Activated CD8-positive, alpha-beta memory T cell treated with anti-CD3 and anti-CD28 coated beads for 48 hours (primary cell): Measurements from ENCODE around the gene FBXL17.
"Not testable (repeated sequence)": the region's sequence is repeated elsewhere in the genome, so short reads cannot be mapped to it uniquely, and the experiment has no call there.

Experiments used
- DNase-seq, 3 experiments: peaks; one replicate each; pipeline ENCODE4 v3.0.0-alpha.2; 2020; ENCODE audit warnings: low read depth in 2 of 3, low spot score in 2 of 3

Gene FBXL17

DNA sequence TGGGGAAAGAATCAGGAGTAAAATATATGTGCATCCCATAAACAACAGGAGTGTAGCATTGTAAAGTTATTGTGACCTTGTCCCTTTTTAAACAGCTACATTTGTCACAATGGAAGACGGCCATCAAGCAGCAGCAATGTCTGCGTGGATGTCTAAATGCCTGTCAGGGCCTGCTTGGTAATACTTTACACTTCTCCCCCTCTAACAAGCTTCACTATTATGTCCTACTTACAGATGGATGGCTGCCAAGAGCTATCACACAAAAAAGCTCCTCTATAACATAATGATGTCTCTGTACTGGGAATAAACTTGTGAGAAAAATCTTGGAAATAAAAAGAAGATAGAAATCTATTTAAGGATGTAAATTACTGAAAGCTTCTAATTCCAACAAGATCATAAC, 213.0 kb downstream of the FBXL17 start:
- DNase-seq, result no peak

DNA sequence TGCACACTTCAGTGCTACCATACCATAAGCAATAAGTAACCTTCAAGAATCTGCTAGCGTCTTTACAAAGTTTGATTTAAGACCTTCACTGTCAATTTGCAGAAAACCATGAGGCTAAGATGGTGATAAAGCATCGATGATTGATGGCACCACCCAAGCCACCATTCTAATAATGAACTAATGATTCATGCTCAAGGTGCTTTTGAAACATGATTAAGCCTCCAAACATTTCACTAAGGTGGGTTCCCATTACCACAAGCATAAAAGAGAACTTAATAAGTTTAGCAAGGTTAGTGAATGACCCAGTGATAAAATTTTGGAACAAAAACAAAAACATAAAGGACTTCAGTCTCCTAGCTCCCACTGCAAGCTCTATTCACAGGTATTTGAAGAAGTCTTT, 214.7 kb downstream of the FBXL17 start:
- DNase-seq, result no peak

DNA sequence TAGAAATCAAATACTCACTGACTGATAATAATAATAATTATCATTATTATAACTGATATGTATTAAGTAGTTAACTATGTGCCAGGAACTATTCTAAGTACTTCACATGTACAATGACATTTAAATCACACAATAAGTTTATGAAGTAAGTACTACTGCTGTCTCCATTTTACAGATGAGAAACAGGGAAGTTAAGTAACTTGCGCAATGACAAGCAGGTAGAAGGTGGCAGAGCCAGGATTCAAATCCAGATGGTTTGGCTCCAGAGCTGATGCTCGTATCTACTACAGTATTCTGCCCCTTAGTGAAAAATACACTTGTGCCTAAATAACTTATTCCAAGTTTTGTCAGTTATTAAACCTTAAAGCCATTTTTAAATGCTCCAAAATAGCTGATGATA, 217.3 kb downstream of the FBXL17 start:
- DNase-seq, result no peak

DNA sequence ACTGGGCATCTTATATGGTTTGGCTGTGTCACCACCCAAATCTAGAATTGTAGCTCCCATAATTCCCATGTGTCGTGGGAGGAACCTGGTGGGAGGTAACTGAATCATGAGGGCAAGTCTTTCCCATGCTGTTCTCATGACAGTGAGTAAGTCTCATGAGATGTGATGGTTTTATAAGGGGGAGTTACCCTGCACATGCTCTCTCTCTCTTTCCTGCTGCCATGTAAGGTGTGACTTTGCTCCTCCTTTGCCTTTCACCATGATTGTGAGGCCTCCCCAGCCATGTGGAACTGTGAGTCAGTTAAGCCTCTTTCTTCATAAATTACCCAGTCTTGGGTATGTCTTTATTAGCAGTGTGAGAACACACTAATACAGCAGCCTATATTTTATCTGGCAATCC, 229.0 kb downstream of the FBXL17 start:
- not testable (repeated sequence) for DNase-seq

DNA sequence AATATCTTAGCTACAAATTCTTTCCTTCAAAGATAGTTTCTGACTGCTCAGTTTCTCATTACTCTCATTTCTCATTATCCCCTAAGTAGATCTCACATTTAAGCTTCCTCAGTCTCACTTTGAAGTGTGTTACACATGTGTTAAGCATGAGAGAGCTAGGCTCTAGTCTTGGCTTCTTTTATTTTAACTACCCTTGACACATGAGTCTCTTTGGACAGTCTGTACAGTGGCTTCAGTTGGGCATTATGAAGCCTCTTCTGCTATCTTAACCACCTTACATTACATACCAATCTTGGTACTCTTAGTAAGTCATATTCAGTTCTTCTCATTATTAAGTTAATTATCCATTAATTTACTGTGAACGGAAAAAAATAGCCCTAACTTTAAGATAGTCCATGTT, 232.5 kb downstream of the FBXL17 start:
- no peak for DNase-seq

DNA sequence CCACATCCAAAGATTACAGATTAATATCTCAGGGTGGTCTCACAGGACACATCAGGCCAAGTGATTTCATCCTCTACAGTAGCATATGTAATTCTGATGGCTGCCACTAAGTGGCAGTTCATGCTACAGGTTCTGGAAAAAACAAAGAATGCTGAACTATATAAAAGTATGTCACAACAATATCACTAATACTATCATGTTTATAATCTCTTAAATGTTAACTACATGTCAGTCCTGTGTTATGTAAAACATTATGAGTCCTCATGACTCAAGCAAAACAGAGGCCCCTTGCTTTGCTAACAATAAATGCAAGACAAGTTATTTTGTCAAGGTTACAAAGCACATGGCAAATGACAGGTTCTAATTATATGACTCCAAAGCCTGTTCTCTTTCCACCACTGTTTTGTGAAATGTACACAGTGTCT, 233.2 kb downstream of the FBXL17 start:
- DNase-seq, result no peak

DNA sequence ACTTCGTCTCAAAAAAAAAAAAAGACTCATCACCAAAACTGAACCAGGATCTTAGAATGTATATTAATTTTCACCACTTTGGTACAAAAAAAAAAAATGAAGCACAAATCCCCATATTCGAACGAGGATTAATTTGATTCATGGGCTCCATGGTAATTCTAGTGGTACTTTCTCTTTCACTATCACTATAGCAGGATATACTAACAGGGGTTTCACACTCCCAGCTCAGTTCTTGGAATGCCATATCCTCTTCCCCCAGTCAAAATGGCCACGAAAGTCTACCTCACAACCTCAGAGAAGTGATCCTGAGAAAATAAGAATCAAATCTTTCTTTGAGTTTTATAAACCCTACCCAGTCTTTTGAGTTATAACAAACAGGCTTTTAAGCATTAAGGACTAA, 235.7 kb downstream of the FBXL17 start:
- DNase-seq, result no peak

DNA sequence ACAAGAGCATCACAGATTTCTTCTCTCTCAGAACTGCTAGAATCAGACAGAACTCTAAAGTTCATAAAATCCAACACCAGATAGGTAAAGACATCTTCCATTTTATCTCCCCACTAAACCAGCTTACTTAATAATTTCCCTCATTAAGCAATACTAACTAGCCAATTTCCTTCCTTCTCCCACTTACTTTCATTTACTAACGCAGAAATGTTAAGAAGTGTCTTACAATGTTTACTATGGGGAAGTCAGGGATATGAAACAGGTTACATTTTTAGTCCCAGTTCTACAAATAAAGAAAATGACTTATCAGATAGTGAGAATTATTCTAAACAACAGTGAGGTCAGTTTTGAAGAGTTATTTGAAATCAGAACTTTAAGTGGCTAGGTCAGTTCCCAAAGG, 236.5 kb downstream of the FBXL17 start:
- no peak for DNase-seq

DNA sequence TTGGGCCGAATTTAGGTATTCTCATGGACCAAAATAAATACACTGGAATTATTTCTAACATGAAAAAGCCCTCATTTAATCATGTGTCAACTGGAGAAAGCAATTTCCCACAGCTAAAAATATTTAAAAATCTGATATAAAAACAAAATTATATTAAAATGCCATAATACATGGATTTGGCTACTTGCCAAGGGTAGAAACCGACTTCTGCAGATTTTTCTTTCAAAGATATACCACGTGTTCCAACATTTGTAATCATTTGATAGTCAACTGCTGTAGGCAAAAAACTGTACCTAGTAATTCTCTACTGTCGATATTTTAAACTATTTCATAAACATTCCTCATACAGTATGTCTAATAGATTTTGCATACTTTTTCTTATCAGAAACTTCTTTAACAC, 237.6 kb downstream of the FBXL17 start:
- DNase-seq, result no peak

DNA sequence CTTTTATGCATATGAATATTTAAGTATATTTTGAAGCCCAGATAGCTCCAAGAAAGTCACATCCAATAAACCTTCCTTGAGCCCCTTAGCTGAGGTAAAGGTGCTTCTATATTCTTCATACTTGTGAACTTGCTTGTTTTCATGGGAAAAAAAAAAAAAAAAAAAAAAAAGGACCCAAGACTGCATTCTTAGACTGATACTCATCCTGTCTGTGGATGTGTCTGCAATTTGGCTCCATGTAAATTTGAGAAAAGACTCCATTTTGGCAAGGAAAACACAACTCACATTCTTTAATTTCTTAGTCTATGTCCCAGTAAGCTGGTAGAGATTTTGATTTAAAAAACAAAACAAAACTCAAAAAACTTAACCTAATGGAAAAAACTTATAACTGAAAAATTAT, 238.3 kb downstream of the FBXL17 start:
- DNase-seq, result no peak

DNA sequence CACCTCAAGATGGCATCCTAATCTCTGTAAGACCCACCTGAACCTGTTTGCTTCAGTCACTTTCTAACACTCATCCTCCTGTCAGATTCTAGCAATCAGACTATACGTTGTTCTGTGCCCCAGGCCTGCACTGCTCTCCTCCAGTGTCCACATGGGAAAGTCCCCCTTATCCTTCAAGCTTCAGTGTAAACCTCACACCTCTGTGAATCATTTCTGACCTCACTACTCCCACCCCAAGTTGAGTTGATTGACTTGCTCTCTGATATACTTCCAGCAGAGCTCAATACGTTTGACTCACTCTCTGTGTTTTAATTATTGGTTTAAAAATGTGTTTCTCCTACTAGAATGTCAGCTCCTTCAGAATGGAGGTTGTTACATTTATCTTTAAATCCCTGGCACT, 240.2 kb downstream of the FBXL17 start:
- DNase-seq, result no peak

DNA sequence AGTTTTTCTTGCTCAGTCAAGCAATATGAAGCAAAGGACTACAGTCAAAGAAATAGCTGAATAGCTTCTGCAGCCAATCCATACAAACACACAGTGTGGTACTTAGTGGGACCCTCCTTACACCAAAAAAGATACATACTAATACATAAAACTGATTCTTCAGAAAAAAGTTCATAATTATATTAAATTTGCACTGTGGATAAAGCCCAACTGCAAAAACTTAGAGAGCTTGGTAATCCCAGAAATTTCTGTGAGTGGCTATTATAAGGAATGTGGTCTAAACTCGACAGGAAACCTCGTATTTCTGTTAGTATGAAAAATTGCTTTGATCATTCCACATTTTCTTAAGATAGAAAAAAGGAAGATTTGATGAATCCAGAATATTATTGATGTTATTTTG, 245.4 kb downstream of the FBXL17 start:
- no peak for DNase-seq

DNA sequence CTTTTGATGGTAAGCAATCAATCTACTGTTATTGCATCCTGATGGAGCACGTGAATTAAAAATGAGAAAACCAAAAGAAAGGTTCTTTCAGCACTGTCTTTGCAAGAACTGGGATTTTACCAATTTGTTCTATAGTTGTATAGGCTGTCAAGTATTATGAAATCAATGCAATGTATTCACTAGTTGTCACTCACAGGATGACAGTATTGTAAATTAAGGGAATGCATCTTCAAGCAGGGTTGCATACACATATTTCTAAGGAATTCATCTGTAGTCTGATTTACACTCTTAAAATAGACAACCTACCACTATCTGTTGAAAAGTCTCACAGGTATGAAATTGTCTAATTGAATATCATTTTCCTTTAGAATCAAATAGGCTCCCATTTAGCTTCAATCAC, 252.8 kb downstream of the FBXL17 start:
- no peak for DNase-seq

DNA sequence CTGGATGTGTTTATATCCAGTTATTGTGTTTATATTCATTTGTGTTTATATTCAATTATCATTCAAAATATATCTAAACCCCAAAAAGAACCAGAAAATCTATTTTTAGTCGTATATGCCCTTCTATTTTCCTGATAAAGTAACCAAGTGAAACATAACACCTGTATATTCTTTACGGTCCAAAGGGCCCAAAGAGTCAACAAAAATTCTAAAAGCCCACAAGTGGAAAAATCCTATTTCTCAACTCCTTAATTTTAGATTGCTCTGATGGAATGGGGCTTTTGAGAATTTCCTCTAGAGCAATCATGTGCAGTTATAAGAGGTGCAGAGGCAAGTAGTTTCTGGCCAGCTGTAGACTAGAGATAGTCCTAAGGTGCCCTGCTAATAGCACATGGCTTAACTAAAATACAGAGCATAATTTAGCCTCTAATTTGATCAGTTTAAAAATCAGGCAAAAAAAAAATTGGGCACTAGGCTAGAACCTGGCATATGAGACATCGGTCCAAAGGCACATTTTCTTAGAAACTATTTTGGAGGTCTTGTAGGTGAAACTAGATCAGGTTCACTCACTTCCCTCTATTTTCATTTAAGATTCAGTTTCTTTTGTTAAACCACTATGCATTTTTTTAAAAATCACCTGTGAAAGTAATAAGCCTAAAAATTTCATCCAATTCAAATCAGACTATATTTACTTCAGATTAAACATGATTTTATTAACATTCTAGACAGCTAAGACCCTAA, 256.0 kb downstream of the FBXL17 start:
- DNase-seq, result no peak

DNA sequence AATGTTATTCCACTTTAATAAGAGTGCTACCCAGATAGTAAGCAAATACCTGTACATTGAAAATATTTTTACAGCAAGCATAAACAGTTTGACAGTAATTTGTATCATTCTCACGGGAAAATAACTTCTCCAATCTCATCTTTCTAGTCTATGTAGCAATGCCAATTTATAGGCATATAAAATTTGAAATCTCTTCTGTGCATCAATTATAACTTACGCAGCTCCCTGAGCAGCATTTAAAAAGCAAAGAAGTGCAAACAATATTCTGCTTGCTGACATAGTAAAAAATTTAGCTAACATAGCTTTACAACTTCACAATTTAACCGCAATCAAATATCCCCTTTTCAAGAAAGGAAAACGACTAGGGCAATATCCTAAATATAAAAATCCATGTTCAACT, 257.3 kb downstream of the FBXL17 start:
- no peak for DNase-seq

DNA sequence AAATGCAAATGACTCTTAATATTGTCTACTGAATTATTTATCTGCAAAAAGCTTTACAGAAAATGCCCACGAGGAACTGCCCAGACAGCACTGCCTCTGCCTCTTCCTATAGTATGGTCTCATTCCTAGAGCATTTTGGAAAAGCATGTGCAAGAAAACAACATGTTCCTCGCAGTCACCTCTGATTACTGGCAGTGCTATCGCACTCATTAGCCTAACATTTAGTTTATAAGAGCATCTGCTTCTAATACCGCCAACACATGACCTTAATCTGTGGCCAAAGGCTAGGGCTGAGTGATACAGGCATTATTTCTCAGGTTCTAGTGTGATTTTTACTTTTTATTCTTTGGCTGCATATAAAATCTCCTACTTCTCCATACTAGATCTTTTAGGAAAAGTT, 259.2 kb downstream of the FBXL17 start:
- no peak for DNase-seq

DNA sequence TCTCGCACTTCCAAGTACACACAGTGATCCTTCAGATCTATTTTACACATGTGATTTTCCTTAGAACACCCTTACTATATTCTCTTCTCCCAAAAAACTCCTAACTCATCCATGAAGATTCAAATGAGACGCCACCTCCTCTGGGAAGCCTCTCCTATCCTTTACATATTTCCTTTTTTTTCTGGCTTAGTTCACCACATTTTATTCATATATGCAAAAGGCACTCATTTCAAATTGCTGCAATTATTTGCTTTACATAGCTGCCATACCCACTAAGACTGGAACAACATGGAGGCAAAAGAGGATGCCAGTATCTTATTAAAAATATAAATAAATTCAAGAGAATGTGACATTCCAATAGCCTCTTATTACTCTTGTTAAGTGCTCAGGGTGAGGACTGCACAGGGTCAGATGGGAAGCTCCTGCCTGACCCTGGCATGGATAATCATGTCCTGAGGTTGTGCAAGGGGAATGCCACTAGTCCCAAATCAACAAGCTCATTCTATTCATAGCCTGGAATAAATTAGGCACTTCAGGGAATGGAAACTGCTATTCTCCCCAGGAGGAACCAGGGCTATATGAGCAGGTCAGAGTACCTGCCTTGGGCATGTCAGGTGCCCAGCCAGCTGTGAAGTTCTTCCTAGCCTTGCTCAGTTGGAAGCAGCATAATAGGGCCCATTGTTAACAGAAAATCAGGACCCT, 262.9 kb downstream of the FBXL17 start:
- DNase-seq, result no peak

DNA sequence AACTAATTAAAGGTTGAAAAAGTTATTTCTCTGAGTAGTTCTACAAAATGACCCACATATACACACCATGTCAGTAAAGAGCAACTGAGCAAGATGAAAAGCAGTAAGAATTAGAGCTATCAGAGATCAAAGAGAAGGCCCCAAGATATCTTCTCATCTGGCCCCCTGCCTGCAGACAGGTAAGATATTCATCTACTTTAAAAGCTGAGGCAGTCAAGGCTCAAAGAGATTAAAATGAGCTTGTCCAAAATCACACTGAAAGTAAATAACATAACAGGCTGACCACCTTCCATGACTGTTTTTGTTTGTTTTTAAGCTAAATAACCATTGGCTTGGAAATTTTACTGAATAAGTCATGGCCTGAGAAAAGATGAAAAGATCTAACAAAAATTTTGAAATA, 266.2 kb downstream of the FBXL17 start:
- DNase-seq, result no peak

DNA sequence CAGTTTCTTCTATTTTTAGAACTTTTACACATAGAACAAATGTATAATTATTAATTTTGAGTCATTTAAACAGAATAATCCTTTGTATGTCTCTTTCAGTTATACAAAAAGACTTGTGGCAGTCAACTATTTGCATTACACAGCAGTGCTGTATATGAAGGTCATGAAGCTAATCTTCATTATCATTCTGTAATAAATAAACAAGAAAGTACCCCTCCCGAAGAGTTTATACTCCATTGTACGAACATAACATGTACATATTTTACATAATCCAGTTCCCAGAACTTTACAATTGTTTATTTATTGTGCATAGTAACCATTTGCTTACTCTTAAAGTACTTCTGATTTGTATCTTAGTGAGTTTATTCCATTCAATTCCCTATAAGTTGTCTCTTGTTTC, 267.9 kb downstream of the FBXL17 start:
- DNase-seq, result no peak

DNA sequence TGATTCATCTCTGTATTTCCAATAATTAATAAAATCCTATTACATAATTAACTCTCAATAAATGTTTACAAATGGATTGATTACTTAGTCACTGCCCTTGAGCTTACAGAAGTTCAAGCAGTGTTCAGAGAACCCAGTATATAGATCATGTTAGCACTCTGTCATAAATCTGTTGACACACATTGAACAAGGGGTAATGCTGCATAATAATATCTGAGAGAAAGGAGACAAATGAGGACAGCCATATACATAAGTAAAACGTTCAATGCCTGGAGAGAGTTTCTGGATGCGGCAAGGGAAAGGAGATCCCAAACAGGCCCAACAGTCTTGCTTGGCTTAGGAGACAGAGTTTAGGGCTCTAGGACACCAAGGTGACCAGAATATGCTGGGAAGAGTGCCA, 270.2 kb downstream of the FBXL17 start:
- DNase-seq, result no peak

DNA sequence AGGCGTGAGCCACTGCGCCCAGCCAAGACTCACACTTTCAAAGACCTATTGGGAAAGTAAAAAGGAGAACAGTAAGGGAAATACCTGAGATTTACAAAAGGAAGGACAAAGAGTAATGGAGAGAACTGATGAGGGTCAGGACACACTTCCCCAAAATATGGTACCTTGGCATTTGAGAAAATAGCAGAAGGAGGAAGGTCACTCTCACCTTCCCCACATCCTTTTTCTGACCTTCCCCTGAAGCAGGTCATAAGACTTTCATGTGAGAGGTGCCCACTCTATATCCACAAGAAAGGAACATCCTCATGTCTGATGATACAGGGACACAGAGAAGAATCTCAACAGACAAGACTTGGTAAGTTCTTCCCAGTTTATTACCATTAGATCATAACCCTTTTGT, 272.8 kb downstream of the FBXL17 start:
- no peak for DNase-seq

DNA sequence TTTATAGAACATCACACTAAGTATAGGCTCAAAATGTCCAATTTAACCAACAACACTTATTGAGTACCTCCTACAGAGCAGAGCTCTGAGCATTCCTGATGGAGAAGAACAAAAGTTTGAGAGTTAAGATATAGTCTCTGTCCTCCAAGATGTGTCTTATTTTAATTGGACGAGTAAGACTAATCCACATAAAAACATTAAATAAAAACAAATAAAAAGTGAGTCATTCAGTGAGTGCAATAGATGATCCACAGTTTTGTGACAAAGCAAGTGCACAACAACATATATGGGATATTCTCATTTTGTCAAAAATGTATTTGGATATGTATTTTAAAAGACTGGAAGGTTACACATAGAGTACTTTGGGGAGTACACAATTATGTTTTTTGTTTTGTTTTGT, 277.4 kb downstream of the FBXL17 start:
- DNase-seq, result no peak

DNA sequence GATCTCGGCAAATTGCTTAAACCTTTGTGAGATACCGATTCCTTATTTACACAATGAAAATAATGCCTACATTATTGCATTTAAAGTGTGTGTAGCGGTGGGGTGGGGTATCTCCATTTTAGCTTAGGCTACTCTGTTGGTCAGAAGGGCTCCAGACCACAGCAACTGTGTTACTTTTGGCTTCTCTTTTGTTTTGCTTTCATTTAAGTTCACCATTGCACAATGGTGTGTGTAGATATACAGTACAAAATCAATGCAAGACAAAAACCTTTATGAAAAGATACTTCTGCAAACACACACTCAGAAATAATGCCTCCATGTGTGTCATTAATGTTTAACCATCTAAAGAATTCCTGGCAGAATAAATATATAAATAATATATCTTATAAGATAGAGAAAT, 279.4 kb downstream of the FBXL17 start:
- no peak for DNase-seq
